SU-DHL-6 (cell line): ENCODE data around the gene HSP90AA1.

ENCODE experiments used
- CTCF ChIP-seq: fragments of 200-600 bp; sonication (generic); IDR thresholded peaks from one replicate; pipeline ENCODE4 v1.5.1; 2017; ENCODE audit warnings: antibody characterized with exemption, mild to moderate bottlenecking, low read length, moderate library complexity; ENCODE audit not compliant: insufficient read depth, poor library complexity, severe bottlenecking
- EZH2phosphoT487 ChIP-seq: fragments of 200-600 bp; sonication (generic), shearing (Covaris generic); conservative IDR thresholded peaks from 2 replicates; pipeline ENCODE4 v1.6.1; 2018; ENCODE audit warnings: mild to moderate bottlenecking, antibody characterized with exemption, low read length, moderate library complexity, mixed read lengths

DNA sequence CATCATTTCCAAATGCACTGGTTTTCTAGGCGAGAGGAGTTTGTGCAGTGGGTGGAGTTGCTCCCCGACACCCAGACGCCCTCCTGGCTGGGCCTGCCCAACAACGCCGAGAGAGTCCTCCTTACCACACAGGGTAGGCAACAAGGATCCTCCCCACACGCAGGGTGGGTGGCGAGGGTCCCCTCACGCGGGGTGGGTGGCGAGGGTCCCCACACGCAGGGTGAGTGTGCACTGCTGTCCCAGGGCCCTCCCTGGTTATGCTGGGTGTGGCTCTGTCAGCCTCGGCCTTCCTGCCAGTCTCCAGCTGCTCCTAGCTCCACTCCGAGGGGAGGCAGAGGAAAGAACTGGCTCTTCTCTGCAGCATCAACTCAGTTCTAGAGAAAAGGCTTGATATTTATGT, 42.3 kb downstream of the HSP90AA1 start:
- TF ChIP-seq CTCF (no peak), EZH2phosphoT487 (no peak)
